RWPE1 (cell line): Measurements from ENCODE around the gene USP3.
"Not testable (repeated sequence)": the region's sequence is repeated elsewhere in the genome, so short reads cannot be mapped to it uniquely, and the experiment has no call there.

Experiments used
- CTCF ChIA-PET: fragments of 350-600 bp; sonication (Branson Sonifier 250); formaldehyde crosslinking; extraction: SDS; loops from one replicate; lab custom pipeline; 2021; lab: Yijun Ruan, JAX
- POLR2A ChIA-PET: fragments of 400-600 bp; formaldehyde crosslinking; extraction: SDS; loops from one replicate; lab custom pipeline; 2020; ENCODE audit warnings: antibody characterized with exemption; ENCODE audit not compliant: low non-redundant PET; lab: Yijun Ruan, JAX
- DNase-seq: peaks from one replicate; pipeline ENCODE4 v3.0.0; 2012; ENCODE audit warnings: low spot score
- H3K27ac ChIP-seq: fragments of 450-650 bp; 2 replicates; pipeline ENCODE4 v1.5.1; 2017
- TF ChIP-seq, protein P1 (sequence below): fragments of 450-650 bp; conservative IDR thresholded peaks from 2 replicates; pipeline ENCODE4 v1.5.1; 2017; ENCODE audit warnings: low read depth, mild to moderate bottlenecking

The USP3 gene

DNA sequence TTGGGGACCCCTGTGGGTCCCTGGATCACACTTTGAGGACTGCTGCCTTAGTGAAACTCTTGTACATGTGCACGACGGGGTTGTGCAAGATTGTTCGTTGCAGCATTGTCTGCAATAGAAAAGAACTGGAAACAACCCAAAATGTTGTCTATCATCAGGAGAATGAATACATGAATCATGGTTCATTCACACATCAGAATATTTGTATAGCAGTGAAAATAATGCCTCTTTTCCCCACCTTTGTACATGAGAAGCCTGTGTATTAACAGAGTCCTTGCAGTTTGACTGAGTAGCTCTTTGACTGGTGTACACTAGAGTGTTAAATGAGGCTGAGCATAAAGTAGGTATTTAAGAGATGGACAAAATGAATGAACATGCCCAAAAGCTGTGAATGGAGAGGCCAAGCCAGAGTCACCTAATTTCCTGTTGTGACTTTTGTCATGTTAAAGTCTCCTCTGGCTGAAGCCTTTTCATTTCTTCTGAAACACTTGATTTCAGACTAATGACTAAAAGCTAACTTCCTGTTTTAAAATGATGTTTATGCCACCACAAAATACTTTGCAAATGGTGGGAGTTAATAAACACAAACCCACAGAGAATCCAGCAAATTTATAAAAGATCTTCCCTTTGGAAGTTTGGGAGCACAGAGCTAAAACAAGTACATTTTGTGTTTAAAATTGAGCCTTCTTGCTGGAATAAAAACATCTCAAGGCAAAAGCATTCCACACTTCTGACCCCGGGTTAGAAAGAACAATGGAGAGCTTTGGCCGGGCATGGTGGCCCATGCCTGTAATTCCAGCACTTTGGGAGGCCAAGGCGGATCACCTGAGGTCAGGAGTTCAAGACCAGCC, 20.6 kb upstream of the USP3 start:
- DNase-seq: peak; percentile 57
- TF ChIP-seq, protein P1, sequence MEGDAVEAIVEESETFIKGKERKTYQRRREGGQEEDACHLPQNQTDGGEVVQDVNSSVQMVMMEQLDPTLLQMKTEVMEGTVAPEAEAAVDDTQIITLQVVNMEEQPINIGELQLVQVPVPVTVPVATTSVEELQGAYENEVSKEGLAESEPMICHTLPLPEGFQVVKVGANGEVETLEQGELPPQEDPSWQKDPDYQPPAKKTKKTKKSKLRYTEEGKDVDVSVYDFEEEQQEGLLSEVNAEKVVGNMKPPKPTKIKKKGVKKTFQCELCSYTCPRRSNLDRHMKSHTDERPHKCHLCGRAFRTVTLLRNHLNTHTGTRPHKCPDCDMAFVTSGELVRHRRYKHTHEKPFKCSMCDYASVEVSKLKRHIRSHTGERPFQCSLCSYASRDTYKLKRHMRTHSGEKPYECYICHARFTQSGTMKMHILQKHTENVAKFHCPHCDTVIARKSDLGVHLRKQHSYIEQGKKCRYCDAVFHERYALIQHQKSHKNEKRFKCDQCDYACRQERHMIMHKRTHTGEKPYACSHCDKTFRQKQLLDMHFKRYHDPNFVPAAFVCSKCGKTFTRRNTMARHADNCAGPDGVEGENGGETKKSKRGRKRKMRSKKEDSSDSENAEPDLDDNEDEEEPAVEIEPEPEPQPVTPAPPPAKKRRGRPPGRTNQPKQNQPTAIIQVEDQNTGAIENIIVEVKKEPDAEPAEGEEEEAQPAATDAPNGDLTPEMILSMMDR: no peak
- H3K27ac ChIP-seq: peak overlapping the region; percentile 82
- CTCF ChIA-PET: interaction anchor here (0.5 to 1.2 kb wide), 2 partner anchors 17 to 20 kb away, joined by 3 to 5 read pairs; no protein-coding TSS in a partner anchor
- POLR2A ChIA-PET: interaction anchor here (1.1 to 1.6 kb wide), 2 partner anchors 21 to 116 kb away, joined by 3 to 4 read pairs; partner anchors contain the start of gene USP3

DNA sequence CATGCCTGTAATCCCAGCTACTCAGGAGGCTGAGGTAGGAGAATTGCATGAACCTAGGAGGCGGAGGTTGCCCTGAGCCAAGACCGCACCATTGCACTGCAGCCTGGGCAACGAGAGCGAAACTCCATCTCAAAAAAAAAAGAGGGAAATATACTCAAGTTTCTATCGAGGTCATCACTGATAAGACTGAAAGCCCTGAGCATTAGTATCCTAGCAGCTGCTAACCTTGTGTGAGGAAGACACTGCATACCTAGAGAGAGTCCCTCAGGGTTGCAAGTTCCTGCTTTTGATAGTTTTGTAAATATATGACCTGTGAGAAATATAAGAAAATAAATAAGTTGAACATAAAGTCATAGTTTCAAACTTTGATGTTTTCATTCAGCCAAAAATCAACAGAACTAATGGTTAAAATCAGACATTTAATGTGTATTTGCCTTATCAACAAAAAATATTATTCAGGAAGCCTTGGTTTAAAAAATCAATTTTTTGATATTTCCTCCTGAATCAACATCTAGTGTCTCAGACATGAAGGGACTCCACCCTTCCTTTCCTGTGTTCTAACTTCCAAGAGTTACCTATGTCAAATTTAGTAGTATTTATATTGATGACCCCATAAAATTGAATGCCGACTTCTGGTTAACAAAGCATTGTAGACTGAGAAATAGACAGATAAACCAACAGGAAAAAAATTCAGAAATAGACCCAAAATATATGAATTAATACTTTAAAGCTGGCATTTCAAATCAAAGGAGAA, 19.8 kb upstream of the USP3 start:
- POLR2A ChIA-PET: interaction anchor here (1.6 kb wide), 1 partner anchor 20 kb away, joined by 4 read pairs; the partner anchor contains the start of gene USP3
- peak overlapping the region; percentile 36 for H3K27ac ChIP-seq
- DNase-seq: no peak
- TF ChIP-seq, protein P1: no peak
- CTCF ChIA-PET: no interaction called here

DNA sequence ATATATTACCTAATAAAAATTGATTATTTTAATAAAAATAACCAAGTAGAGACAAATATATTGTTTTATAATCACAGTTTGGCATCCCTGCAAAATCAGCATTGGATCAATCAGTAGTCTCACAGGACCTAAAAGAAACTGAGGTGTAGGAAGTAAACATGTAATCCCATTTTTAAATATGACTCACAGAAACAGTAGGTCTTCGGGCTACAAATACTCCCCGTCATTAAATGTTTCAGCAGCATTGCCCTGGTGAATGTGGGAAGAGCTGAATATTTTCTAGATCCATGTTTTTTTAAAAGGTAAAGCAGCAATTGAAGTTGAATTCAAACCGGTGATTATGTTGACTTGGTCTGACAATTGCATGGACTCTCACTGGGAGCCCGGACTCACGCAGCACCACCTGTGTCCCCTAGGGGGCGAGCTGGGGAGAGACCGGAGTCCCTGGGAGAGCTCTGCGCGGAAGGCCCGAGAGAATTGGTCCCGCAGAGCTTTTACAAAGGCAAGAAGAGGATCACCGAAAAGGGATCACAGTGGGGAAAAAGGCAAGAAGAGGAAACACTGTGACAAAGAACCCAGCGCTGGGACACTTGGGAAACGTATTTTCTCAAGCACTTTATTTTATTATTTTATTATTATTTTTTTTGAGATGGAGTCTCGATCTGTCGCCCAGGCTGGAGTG, 17.2 kb upstream of the USP3 start:
- ChIA-PET CTCF (interaction anchor here (0.6 to 1.7 kb wide), 10 partner anchors 9 to 112 kb away, joined by 3 to 11 read pairs (median 4); partner anchors contain the start of gene USP3), POLR2A (no interaction called here)
- no peak overlapping the region for H3K27ac ChIP-seq
- TF ChIP-seq, protein P1: peak; percentile 90
- peak; percentile 67 for DNase-seq

DNA sequence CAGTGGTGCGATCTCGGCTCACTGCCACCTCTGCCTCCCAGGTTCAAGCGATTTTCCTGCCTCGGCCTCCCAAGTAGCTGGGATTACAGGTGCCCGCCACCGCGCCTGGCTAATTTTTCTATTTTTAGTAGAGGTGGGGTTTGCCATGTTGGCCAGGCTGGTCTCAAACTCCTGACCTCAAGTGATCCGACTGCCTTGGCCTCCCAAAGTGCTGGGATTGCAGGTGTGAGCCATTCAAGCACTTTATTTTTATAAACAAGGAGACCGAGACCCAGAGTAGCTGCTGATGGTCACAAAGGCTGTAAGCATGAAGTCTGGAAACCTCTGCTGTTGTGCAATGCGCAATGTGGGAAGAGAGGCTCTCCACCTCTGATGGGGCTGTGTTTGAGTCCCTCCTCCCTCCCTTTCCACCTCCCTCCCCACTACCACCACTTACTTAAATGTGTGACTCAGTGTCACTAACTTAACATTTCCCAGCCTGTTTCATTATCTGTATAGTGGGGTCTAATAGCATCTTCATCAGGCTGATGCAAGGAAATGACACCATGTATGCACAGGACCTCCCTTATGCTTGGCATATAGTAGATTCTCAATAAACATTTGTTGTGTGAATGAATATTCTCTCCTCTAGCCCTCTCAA, 16.5 kb upstream of the USP3 start:
- CTCF ChIA-PET: interaction anchor here (0.6 to 1.7 kb wide), 9 partner anchors 9 to 567 kb away, joined by 3 to 11 read pairs (median 4); partner anchors contain the start of gene USP3
- POLR2A ChIA-PET, H3K27ac ChIP-seq, DNase-seq: not testable (repeated sequence)

DNA sequence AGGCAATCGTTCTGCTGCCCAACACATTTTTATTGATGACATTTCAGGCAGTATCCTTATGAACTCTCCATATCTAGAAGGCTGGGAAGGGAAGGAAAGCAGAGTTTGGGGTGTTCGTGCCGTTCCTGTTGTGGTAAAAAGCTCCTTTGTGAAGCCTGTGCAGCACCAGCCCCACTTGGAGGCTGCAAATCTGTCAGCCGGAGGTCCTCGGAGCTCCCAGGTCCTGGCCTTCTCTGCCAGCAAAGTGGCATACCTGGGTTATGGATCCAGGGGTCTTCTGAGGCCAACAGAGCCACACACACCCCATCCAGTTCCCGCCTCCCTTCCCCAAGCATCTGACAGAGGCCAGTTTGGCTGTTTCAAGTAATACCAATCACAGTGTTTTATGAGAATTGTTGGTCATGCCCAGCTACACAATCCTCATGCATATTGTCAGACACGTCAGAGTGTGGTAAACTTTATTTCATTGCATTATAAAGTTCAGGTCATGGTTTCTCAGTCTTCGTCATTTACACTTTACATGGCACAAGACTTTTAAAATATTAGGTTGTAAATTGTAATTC, 15.9 kb upstream of the USP3 start:
- CTCF ChIA-PET: interaction anchor here (0.6 to 1.7 kb wide), 2 partner anchors 8 to 567 kb away, joined by 3 to 9 read pairs; no protein-coding TSS in a partner anchor
- POLR2A ChIA-PET: no interaction called here
- TF ChIP-seq, protein P1: no peak
- no peak overlapping the region for H3K27ac ChIP-seq
- no peak for DNase-seq

DNA sequence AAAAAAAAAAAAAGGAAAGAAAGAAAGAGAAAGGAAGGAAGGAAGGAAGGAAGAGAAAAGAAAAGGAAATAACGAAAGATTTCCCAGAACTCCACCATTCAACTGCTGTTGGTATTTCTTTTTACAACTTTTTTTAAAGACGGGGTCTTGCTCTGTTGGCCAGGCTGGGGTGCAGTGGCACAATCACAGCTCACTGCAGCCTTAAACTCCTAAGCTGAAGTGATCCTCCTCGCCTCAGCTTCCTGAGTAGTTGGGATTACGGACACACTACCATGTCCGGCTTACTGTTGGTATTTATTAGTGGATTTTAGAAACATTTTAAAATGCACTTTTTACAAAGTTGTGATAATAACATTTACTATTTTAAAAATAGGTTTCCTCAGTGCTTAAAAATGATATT, 15.0 kb upstream of the USP3 start:
- CTCF ChIA-PET: no interaction called here

More for the DNA sequence above, 15.0 kb upstream of the USP3 start:
- TF ChIP-seq, protein P1: no peak
- DNase-seq: no peak
- H3K27ac ChIP-seq: no peak overlapping the region
- POLR2A ChIA-PET: no interaction called here
